ENCODE results near the gene MYCN.
"Not testable (repeated sequence)": the region's sequence is repeated elsewhere in the genome, so short reads cannot be mapped to it uniquely, and the experiment has no call there.

The MYCN gene

DNA sequence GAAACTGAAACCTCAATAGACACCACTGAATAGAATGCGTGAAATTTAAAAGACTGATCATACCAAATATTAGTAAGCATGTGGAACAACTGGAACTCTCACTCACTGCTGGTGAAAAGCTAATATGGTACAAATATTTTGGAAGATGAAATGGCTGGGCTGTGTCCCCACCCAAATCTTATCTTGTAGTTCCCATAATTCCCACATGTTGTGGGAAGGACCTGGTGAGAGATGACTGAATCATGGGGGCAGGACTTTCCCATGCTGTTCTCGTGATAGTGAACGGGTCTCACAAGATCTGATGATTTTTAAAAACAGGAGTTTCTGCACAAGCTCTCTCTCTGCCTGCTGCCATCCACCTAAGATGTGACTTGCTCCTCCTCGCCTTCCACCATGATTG lies 32.0 kb upstream of the MYCN start:
- no peak for DNase-seq

GRCh38 chr2:15909157-15909556 lies 31.2 kb upstream of the MYCN start:
- no peak for DNase-seq

- no peak for DNase-seq
These were observed 30.6 kb upstream of the MYCN start for GRCh38 chr2:15909736-15910135.

- DNase-seq: not testable (repeated sequence)
These were observed 29.1 kb upstream of the MYCN start for GRCh38 chr2:15911270-15911669.

GRCh38 chr2:15911686-15912085 lies 28.7 kb upstream of the MYCN start:
- DNase-seq: no peak

GRCh38 chr2:15912203-15912602 lies 28.1 kb upstream of the MYCN start:
- DNase-seq: no peak

DNA sequence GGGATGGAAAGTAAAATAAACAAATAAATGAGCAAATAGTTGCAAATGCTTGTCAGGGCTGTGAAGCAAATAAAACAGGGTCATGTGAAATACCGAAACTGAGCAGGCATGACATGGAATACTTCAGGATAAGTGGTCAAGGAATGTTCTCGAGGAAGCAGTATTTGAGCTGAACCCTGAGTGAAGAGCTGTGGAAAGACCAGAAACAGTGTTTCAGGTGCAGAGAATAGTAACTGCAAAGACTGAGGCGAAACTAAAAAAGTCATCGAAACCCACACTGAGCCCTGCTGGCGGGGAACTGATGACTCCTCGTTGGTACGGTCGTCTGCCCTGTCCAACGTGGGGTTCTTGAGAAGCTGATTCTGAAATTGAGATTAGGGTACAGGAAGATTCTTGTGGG lies 27.2 kb upstream of the MYCN start:
- DNase-seq: no peak

GRCh38 chr2:15914596-15915385 lies 25.6 kb upstream of the MYCN start:
- no peak for DNase-seq

GRCh38 chr2:15915546-15915945 lies 24.8 kb upstream of the MYCN start:
- DNase-seq: not testable (repeated sequence)

GRCh38 chr2:15916336-15916735 lies 24.0 kb upstream of the MYCN start:
- no peak for DNase-seq

GRCh38 chr2:15918761-15919356 lies 21.5 kb upstream of the MYCN start:
- DNase-seq: no peak

DNA sequence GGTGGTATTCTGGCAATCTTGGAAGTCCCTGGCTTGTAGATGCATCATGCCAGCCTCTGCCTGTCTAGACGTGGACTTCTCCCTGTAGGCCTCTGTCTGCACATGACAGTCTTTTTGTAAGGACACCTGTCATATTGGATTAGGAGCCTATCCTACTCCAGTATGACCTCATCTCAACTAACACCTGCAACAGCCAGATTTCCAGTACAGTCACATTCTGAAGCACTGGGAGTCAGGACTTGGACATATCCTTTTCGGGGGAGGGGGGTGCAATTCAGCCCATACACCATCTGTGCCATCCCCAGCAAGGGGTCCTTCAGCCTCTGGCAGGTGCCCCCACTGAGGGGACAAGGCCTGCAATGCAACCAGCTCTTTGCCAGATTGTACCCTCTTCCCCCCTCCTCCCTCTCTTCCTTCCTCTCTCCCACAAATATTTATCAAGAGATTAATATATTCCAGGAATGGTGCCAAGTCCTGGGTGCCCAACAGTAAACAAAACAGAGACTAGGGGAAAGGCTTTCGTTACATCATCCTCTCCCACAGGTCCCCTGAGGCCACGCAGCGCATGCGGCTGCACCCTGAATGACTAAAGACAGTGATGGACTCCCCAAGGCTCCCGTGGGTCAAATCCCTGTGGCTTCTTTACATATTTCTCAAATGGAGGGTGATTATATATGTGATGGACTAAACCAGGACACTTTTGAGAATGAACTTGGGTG lies 20.5 kb upstream of the MYCN start:
- DNase-seq: no peak

DNA sequence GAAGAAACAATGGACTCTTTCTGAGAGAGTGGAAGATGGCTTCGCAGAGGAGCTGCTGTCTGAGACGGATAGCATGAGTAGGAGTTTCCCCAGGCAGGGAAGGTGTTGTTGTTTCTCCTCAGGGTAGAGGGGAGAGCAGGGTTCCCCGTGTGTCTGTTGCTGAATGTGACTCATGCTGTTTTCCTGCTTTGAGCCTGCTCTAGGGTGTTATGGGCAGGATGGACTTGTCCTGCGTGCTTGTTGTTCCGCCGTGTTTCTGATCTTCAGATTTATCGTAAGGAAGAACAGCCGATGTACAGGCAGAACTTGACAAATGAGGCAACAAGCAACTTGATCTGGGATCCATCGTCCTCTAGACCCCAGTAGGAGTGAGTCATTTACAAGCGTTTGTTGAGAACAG lies 19.7 kb upstream of the MYCN start:
- DNase-seq: no peak

- DNase-seq: no peak
These were observed 16.8 kb upstream of the MYCN start for GRCh38 chr2:15923597-15923996.

DNA sequence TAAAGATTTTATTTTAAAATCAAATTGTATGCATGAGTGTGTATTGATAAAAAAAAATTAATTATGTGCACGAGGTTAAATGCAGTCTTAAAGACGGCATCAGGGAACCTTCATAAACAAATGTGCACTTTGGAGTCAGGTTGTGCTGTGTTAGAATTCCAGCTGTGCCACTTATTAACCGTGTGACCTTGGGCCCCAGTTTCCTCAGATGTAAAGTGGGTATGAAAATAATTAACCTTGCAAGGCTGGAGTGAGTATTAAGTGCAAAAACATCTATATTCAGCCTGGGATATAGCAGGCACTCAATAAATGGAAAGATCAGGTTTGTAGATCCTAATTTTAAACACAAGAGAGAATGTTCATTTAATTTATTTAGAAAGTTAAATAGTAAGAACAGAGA lies 14.5 kb upstream of the MYCN start:
- no peak for DNase-seq

- DNase-seq: no peak
These were observed 14.1 kb upstream of the MYCN start for GRCh38 chr2:15926252-15926651.

- DNase-seq: no peak
These were observed 12.7 kb upstream of the MYCN start for GRCh38 chr2:15927551-15928218.

DNA sequence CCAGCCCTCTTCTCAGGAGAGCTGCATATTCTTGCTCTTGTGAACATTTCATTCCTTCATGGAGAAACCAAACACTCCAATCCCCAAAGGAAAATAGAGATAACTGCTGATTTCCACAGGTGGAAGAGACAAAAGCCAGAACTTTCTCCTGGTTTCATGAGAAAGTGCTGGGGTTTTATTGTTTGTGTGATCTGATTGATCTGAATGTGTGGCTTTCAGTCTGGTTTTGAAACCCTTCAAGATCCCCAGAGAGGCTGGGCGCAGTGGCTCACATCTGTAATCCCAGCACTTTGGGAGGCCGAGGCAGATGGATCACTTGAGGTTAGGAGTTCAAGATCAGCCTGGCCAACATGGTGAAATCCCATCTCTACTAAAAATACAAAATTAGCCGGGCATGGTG lies 11.3 kb upstream of the MYCN start:
- DNase-seq: not testable (repeated sequence)

DNA sequence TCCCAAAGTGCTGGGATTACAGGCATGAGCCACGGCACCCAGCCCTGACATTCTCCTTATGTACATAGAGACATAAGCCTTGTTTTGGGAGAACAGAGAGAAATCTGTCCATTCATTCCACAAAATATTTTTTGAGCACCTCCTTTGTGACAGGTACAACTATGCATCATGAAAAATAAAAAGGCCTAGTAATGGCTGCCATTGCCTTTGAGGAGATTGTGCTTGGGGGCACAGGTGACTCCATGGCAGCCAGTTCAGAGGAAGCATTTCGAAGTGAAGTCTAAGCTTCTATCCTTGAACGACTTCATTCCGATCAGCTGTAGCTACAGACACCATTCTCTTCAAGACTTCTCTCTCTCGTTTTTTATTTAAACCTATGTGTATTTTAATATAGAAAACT lies 10.5 kb upstream of the MYCN start:
- DNase-seq: no peak

DNA sequence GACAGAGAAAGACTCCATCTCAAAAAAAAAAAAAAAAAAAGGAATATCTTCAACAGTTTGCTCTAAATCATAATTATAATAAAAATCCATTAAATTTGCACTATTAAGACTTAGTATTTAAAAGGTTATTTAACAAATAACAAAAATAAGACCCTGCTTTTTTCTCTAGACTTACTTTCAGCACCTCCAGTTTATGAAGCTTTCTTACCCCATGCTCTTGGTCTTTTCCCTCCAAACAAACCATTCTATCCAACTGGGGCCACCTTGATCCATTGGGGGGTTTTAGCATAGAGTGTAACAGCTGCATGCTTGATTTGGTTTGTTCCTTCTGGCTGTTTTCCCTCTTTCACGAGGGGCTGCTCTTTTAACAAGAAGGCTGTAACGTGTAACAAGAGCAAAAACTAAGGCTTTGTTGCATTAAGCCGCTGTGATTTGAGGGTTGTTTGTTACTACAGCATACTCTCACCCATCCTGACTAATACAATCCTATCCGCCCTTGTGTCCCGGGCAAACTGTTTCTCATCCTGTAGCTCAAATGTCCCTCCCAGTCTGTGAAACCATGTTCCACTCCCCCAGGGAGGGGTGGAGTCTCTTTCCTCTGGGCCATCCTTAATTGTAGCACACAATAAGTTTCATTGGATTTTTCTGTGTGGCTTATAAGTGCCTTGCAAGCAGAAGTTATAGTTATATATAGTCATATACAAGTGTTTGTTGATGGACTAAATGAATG lies 9.6 kb upstream of the MYCN start:
- no peak for DNase-seq

DNA sequence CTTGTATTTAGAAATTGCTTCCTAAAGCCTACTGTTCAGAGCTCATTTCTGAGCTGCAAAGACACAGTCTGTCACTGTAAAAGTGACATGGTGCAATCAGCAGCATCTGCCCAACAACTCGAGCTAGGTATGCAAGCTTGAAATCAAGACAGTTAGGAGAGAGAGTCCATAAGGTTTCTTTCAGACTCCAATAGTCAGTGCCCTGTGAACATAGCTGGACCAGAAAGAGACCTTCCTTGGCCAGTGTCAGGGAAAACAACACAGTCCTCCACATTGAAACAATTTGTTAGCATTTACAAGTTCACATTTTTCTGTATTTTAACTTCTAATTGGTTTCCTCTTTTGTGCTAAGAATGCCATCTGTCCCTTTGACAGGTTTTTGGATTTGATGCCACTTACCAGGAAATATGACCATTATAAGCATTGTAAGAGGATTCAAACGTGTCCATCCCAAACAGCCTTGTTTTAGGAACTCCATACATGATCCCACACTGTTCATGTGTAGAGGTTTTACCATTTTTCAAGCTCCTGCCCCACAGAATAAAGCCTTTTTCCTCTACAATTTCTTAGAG lies 8.9 kb upstream of the MYCN start:
- no peak for DNase-seq

GRCh38 chr2:15931950-15932349 lies 8.4 kb upstream of the MYCN start:
- no peak for DNase-seq
